G401.6 (cell line): ENCODE results near the gene TRPM3.

Experiments used
- FAIRE-seq: peaks from 2 replicates; lab custom pipeline; 2012; peaks lifted over from hg19 to GRCh38; lab: Jason Lieb, UNC

TRPM3 gene

GRCh38 chr9:70817311-70817710 is 304.1 kb downstream of the TRPM3 start:
- no peak for FAIRE-seq

GRCh38 chr9:70816891-70817290 is 304.5 kb downstream of the TRPM3 start:
- FAIRE-seq, result no peak

- no peak for FAIRE-seq
Observed at GRCh38 chr9:70816316-70816715, 305.1 kb downstream of the TRPM3 start.

GRCh38 chr9:70814597-70814996 is 306.8 kb downstream of the TRPM3 start:
- no peak for FAIRE-seq

- no peak for FAIRE-seq
Observed at GRCh38 chr9:70813141-70813540, 308.3 kb downstream of the TRPM3 start.

- FAIRE-seq, result no peak
Observed at GRCh38 chr9:70811638-70812037, 309.8 kb downstream of the TRPM3 start.

GRCh38 chr9:70806875-70807274 is 314.5 kb downstream of the TRPM3 start:
- no peak for FAIRE-seq

GRCh38 chr9:70805949-70806348 is 315.5 kb downstream of the TRPM3 start:
- FAIRE-seq, result no peak

- no peak for FAIRE-seq
Observed at GRCh38 chr9:70802758-70803436, 318.5 kb downstream of the TRPM3 start.

GRCh38 chr9:70802206-70802605 is 319.2 kb downstream of the TRPM3 start:
- FAIRE-seq, result no peak

- FAIRE-seq, result no peak
Observed at GRCh38 chr9:70801181-70801829, 320.1 kb downstream of the TRPM3 start.

GRCh38 chr9:70798018-70798417 is 323.4 kb downstream of the TRPM3 start:
- no peak for FAIRE-seq

GRCh38 chr9:70795841-70796240 is 325.6 kb downstream of the TRPM3 start:
- FAIRE-seq, result no peak

GRCh38 chr9:70792796-70793195 is 328.6 kb downstream of the TRPM3 start:
- FAIRE-seq, result no peak

GRCh38 chr9:70791936-70792335 is 329.5 kb downstream of the TRPM3 start:
- no peak for FAIRE-seq

- no peak for FAIRE-seq
Observed at GRCh38 chr9:70789086-70789485, 332.3 kb downstream of the TRPM3 start.

GRCh38 chr9:70784456-70784855 is 337.0 kb downstream of the TRPM3 start:
- no peak for FAIRE-seq

- FAIRE-seq, result no peak
Observed at GRCh38 chr9:70778568-70778967, 342.9 kb downstream of the TRPM3 start.

GRCh38 chr9:70773579-70773978 is 347.8 kb downstream of the TRPM3 start:
- FAIRE-seq, result no peak

GRCh38 chr9:70772601-70773000 is 348.8 kb downstream of the TRPM3 start:
- no peak for FAIRE-seq

GRCh38 chr9:70765946-70766345 is 355.5 kb downstream of the TRPM3 start:
- FAIRE-seq, result no peak

GRCh38 chr9:70761139-70761670 is 360.2 kb downstream of the TRPM3 start:
- FAIRE-seq, result no peak

GRCh38 chr9:70760228-70760627 is 361.2 kb downstream of the TRPM3 start:
- no peak for FAIRE-seq

GRCh38 chr9:70753311-70753710 is 368.1 kb downstream of the TRPM3 start:
- FAIRE-seq, result no peak
